Activated CD4-positive, alpha-beta T cell treated with anti-CD3 and anti-CD28 coated beads, Interleukin-10, Interleukin-2, amounts not matched to agents 100 ng/mL and 50 ng/mL, durations not matched to agents 16 hours and 8 hours (primary cell): ENCODE results near the gene TCERG1L.
"Not testable (repeated sequence)": the region's sequence is repeated elsewhere in the genome, so short reads cannot be mapped to it uniquely, and the experiment has no call there.

ENCODE experiments used
- DNase-seq: peaks from one replicate; pipeline ENCODE4 v3.0.0-alpha.2; 2020

TCERG1L gene, protein sequence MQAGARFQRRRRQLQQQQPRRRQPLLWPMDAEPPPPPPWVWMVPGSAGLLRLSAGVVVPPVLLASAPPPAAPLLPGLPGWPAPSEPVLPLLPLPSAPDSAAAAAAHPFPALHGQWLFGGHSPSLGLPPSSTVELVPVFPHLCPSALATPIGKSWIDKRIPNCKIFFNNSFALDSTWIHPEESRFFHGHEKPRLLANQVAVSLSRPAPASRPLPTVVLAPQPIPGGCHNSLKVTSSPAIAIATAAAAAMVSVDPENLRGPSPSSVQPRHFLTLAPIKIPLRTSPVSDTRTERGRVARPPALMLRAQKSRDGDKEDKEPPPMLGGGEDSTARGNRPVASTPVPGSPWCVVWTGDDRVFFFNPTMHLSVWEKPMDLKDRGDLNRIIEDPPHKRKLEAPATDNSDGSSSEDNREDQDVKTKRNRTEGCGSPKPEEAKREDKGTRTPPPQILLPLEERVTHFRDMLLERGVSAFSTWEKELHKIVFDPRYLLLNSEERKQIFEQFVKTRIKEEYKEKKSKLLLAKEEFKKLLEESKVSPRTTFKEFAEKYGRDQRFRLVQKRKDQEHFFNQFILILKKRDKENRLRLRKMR

DNA sequence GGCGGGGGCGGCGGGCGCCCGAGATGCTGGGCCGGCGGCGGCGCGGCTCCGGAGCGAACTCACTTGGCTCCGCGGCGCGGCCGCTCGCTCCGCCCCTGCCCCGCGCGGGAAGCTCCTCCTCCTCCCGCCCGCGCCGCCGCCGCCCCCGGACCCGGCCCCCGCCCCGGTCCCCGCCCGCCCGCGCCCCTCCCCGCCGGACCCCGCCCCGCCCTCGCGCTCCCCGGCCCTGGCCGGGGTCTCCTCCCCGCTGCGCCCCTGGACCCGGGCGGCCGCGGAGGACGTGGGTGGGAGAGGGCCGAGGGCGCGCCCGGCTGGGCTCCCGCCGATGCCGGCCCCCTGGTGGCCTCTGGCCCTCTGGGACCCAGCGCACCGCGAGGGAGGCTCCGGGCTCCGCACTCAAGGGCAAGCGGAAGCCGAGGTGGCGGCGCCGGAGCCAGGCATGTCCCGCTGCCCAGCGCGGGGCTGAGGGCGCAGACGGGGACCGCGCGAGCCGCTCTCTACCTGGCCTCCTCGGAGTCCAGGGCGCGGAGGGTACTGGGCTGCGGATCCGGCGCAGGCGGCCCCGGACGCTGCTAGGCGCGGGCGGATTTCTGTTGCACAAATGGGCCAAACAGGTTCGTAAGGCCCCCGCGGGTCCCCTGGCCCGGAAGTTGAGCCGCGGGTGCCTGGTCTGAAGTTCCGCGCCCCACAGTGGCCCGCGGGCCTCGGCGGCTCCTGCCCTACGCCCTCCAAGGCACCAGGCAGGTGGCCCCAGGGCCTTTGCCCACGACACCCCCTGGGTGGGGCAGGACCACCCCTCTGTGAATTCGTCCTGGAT, at the start of gene TCERG1L:
Gene TCERG1L (minus strand): TSS at position 61 of the 817 bp plus-strand sequence. CDS start 86 bp downstream, outside the sequence.
- DNase-seq = peak; percentile 6

DNA sequence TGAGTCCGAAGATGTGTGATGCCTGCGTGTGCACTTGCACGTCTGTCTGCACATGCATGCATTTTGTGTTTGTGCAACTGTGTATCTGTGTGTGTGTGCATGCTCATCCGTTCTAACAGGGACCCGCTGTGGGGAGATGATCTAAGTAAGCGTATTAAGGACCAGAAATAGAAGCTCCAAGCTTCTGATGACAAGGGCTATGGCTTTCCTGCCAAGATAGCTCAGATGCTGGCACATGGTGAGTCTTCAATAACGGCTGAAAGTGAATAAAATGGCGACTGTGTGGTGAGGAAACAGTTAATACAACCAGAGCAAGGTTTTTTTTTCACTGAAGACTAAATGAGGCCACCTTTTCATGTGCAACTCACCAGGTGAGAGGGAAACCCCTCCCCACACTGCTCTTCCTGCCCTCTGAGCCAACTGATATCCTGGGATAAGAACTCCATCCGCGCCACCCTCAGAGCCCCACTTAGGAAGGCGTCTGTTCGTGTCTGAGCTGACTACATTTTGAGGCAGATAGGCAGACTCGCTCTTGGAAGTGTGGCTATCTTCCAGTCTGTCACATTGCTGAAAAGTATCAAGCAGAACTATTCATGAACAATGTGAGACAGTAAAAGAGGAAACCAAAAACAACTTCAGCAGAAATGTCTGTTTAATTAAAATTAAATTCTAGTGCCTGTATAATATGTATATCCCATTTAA, 47.4 kb upstream of the TCERG1L start:
- no peak for DNase-seq

DNA sequence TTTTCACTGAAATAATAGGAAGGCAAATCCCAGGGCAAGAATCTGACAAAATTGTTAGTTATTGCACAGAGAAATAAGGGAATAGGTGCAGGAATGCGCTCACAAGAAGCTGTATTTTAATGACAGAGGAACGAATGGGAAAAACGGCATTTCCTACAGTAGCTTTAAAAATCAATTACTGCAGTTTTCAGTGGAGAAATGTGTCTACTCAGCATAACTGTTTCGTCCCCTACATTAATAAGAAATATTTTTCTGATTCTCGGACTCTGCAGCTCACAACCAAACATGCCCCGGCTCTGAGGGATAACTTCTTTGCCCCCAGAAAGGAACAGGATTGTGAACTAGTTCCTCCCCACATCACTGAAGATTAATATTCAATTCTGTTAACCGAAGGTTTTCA, 44.9 kb upstream of the TCERG1L start:
- no peak for DNase-seq

DNA sequence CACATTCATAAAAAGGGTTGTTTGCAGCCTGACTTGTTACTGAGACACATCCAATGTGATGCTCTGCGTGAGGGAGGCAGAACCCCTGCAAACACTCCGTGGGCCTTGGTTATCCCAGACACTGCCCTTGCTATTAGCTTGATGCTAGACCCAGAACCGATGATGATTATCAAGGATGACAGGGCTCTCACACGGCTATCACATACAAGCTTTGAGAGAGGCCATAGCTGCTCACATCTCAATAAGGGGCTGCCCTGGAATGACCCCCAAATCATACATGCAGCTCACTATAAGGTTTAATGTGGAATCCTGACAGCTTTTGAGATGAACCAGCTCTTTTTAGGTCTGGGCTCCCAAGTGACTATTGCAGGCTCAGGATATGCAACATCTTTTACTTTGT, 44.4 kb upstream of the TCERG1L start:
- DNase-seq = no peak

DNA sequence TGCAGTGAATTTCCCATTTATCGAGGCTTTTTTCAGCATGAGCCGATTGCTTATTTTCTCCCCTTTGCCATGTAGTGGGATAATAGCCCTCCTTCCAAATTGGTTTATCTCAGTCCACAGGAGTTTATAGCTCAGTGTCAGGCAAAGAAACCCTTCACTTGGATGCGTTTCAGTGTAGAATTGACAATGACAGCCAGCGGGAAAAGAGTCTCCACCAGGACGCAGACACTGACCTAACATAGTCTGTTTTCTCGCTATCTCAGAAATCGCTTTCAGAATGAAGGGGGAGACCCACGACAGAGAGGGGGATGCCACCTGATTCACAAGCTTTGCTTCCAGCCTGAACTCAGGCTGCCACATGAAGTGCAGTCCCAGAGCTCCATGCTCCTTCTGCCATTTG, 43.5 kb upstream of the TCERG1L start:
- DNase-seq = no peak

DNA sequence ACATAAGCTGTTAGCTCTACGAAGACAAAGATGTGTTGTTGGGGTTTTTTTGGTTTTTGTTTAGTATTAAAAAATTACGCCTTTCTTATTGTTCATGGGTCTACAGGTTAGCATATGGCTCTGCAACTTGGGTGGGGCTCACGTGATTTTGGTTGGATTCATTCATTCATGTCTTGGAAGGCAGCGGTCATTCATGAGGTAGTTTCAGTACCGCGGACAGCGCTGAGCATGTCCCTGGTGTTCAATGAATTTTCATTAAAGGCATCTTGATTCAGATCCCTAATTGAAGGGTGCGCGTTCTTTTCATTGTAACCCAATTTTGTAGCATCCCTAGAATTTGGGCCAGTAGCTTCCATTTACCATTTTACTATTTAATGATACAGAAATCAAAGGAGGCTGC, 42.9 kb upstream of the TCERG1L start:
- DNase-seq = no peak

DNA sequence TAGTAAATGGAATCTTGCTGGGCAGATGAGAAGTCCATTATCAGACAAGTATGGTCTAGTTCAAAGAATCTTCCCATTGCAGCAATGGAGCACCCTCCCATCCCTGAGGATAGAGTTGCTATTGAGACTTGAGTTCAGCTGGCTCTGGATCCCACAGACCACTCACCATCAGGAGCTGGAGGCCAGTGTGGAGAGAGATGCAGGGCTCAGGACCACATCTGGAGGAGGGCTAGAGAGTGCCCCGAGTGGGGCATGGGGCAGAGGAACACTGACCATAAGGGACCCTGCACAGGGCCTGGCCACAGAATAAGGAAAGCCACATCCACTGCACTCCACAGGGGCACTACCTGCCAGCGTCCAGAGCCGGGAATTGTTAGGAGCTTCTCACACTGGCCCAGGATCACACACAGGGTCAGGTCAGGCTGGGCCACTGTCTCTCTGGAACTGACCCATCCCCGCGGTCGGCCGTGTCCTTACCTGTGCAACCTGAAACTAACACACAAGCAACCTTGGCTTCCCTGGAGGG, 41.3 kb upstream of the TCERG1L start:
- DNase-seq = no peak

DNA sequence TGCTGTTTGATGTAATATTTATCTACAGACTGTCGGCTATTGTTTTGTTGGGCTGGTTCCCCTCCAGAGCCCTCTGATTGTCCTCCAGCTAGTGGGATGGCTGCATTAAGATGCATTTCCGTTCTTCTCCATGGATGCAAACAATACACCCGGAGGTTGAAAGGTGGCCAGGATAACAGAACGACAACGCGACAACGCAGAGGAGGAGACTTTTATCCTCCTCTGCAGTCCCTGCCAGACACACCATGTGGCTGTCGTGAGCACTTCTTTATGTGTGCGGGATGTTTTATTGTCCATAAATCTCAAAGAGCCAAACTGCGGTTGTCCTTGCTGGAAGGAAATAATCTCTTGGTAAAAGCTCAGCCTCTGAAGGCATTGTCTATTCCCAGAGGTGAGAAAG, 39.1 kb upstream of the TCERG1L start:
- no peak for DNase-seq

DNA sequence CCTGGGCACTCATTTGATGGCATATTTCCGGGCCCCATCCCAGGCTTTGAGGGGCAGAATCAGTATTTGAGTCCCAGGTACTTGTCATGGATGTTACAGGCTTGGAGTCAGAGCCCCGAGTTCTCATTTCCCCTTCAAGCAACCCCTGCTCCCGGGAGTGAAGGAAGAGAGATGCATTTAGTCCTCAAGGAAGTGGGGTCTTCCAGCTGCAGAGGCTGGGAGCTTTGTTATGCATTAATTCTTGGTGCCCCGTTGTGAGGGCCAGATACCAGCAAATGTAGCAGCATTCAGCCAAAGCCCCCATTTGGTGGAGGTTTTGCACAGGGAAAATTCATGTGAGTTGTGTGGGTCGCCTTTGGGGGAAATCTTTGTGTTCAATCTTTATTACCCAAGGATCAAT, 38.7 kb upstream of the TCERG1L start:
- no peak for DNase-seq

DNA sequence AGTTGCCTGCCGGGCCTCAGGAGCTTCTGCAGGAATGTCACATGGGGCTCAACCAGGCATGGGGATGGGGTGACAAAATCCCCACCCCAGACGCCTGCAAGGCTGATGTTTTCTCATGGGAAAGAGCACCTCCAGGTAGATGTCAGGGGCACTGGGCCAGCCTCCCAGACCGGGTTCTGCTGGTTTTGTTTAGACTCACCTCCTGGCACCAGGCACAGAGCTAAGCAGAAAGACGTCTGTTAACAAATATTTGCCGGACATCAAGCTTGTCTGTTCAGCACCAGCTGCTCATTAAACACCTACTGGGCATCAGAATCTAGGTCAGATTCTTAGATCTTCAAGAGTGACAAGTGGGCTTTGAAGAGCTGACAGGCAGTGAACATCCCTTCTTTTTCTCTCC, 34.9 kb upstream of the TCERG1L start:
- DNase-seq = no peak

DNA sequence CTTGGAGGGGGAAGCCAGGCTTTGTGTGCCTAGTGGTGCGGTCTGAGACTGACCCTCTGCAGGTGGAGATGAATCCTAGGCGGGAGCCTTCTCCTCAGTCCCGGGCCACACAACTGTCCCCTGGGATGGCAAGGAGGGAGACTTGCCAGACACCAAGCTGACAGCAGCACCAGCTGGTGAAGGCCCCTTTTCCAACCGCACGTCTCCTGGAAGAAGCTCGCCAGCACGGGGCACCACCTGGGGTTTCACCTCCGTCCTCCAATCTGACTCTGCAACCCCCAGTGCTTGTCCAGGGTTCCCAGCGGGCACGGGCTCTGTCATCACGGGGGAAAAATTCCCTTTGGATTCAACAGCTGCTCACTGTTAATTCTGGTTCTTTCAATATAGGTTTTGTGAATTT, 34.2 kb upstream of the TCERG1L start:
- no peak for DNase-seq

DNA sequence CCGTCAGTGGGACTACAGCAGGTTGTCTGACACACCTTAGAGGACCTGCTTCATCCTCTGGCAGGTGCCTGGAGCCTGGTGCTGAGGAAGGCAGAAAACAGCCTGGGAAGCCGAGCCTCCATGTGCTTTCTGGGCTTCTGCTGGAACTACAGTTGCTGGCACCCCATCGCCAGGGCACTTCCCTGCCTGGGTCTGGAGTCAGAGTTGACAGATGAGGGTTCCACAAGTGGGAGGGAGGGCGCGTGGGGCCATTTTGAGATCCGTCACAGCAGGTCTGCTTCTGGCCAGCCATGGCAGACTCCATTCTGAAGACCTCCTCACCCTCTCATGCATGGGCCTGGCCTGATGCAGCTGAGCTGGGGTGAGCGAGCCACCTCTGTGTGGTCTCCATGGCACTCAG, 33.2 kb upstream of the TCERG1L start:
- DNase-seq = no peak

DNA sequence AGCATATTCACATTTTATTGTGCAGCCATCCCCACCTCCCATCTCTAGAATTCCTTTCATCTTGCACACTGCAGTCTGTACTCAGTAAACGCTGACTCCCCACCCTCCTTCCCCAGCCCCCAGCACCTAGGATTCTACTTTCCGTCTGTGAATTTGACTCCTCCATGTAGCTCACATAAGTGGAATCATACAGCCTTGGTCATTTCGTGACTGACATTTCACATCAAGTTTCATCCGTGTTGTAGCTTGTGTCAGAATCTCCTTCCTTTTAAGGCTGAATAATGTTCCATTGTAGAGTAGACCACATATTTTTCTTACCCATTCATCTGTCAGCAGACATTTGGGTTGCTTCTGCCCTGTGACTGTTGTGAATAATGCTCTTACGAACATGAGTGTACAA, 26.2 kb upstream of the TCERG1L start:
- no peak for DNase-seq

DNA sequence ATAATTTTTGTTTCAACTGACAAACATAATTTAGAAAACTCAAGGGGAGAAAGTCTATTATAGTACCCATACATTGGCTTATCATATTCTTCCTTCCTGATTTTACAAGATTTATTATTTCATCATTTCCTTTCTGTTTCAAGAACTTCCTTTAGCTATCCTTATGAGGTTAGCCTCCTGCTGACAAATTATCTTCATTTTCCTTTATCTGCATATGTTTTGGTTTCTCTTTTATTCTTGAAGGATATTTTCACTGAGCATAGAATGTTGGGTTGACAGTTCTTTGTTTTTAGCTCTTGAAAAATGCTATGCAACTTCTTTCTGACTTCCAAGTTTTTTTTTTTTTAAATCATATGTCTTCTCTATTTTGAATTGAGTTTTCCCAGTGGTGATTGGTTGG, 21.3 kb upstream of the TCERG1L start:
- DNase-seq = no peak

DNA sequence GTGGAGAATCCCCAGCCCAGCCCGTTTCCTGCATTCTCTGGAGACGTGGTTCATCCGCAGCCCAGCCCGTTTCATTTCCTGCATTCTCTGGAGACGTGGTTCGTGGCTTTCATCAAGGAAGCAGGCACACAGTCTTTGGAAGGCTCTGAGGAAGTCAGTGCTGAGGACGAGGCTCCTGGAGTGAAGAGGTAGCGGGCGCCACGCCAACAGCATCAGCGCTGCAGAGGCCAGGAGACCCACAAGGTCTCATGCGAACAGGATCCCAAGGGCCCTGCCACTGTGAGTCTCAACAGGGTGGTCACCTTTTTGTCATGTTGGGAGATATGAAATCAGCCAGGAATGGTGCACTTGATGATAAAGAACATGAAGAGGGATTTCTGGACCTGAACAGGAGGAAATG, 12.4 kb upstream of the TCERG1L start:
- DNase-seq = no peak

DNA sequence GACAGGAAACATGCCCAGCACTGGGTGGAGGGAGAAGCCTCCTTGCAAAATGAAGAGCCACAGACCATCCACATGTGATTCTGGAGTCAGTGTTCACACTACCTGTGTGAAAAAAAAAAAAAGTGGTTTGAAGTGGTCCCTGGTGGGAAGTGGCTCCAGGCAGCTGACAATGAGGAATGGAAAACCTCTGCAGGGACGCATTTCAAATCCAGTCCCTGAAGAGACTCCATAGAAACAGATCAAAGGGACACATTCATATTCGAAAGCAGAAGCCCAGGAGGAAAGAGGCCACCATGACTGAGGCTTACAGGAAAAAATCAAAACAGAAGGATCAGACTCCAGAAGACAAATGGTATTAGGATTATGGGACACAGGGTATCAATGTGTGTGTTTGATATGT, 11.5 kb upstream of the TCERG1L start:
- DNase-seq = no peak

DNA sequence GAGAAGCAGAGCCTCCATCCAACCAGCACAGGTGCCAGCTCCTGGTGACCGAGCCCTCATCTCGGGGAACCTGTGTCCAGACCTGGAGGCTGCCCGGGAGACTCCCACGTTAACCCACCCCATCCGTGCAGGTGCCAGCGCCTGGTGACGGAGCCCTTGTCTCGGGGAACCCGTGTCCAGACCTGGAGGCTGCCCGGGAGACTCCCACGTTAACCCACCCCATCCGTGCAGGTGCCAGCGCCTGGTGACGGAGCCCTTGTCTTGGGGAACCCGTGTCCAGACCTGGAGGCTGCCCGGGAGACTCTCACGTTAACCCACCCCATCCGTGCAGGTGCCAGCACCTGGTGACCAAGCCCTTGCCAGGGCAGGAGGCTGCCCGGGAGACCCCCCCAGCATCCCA, 11.1 kb upstream of the TCERG1L start:
- DNase-seq = not testable (repeated sequence)

DNA sequence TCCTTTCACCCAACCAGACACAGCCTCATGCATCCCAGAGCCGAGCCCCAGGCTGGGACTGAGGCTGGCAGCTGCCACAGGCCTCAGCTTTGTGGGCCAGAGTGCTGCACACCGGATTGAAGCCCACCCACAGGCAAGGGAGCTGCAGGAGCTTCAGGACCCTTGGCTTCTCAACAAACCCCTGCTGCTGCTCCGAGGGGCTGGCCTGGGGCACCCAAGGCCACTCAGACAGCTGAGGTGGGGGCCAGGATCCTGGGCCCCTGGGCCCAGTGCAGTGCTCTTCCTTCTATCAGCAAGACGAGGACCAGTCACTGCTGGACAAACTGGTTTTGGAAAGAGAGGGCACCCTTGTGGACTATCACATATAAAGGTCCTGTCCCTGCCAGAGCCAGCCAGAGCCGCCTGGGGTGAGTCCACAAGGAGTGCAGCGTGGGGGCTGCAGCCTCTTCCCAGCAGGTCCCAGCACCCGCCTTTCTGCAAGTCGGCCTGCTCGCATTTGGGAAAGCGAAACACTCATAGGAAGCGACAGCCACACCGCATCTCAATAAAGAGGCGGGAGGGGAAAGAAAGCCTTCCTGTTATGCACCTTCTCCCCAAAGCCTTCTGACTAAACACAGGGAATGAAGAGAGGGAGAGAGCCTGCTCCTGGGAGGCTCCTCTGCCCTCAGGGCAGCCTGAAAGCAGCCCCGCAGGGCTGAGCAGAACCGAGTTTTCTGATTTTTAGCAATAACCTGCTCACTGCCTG, 9.5 kb upstream of the TCERG1L start:
- no peak for DNase-seq

DNA sequence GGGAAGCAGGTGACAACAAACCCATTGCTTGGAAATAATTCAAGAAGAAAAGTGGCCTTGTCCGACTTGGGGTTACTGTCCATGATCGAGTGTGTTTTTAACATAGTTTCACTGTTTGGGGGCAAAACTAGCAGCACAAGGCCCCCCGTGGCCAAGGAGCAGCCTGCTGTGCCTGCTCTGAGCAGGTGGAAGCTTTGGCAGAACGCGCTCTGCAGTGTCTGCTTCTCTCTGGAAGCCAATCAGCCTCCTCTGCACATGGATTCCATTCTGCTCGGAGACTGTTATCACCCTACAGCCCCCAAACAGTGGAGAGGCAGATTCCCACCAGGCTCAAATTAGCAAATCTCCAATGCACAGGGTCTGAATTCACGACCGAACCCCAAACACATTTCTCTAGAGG, 7.3 kb upstream of the TCERG1L start:
- no peak for DNase-seq

DNA sequence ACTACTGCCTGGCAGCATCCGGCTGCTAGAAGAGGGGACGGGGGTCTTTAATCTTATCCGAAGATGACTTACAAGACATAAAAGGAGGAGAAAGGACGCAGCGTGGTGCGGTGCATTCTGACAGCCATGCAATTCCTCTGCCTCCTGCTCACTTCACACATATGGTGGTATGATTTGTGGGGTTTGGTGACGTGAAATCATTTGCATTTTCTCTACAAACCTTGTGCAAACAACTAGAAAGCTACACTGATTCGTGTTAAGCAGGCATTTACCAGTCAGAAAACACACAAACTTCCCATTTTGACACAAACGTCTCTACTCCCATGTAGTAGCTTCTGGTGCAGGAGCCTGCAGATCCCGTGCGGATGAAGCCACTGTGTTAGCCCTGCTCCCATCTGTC, 6.8 kb upstream of the TCERG1L start:
- DNase-seq = no peak

DNA sequence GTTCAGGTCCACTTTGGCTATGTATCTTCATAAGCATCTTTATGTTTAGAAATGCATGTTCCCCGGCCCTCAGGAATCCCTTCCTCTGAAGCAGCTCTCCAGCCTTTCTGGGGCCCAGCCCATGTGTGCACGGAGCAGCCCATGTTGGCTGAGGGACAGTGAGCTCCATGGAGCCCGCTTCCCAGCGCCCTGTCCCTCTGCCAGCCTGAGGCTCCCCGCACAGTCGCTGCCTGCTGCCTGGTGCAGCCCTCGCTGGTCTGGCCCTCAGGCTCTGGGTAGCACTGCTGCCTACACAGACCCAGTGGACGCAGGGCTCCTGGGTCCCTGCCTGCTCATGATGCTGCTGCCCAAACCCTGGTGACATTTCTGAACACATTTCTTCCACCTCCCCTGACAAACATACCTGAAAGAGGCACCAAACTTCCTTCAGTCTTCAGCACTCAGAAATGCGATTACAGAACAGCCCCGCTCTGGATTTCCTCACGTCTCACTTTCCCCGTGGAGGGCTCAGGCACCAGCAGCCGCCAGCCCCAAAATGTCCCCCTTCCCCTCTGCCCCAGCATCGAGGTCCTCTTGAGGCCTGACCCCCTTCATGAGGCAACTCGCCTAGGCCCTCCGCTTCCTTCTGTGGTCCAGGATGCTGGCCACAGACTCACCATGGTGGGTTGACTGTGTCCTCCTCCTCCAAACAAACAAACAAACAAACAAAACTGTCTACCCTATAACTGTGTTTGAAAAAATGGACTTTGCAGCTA, 5.0 kb upstream of the TCERG1L start:
- DNase-seq = no peak

DNA sequence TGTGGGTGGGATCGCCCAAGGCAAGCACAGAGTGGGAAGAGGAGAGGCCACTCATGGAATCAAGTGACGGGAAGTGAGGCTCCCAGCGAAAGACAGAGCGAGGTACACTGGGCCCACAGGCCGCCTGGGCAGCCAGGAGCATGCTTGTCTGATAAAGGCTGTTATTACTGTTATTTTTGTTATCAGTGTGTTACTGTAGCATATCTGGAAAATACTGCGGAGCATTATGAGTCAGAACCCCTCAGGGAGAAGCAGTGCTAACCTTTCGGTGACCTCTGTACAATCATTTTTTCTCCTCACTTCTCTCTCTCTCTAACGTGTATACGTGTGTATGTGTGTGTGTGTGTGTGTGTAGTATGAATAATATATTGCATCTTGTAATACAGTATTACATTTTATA, 3.8 kb upstream of the TCERG1L start:
- DNase-seq = peak; percentile 26
